ENCODE results near the gene ZNF804B. TPM values are rescaled to one million over a fixed set of nuclear protein-coding genes. Genes with fewer than 3 reads are reported as not detected.

The ZNF804B gene
- total RNA-seq, 1 donor from 2014 or later = not detected

GRCh38 chr7:89094269-89094668, 334.8 kb downstream of the ZNF804B start:
- no peaks in the 10 kb centered on the region for H3K36me3 Mint-ChIP-seq (ENCODE audit: unreplicated experiment)
- no peak for TF ChIP-seq CTCF (IDR thresholded peaks at IDR 0.05)
- no peaks in the 10 kb centered on the region for H3K27me3 Mint-ChIP-seq (ENCODE audit: unreplicated experiment)
- no peaks in the 10 kb centered on the region for H3K4me1 Mint-ChIP-seq (ENCODE audit: unreplicated experiment)
- H3K9me3 Mint-ChIP-seq (ENCODE audit: unreplicated experiment) = peaks cover 4% of the 10 kb centered on the region
- DNase-seq (ENCODE audit: extremely low spot score, unreplicated experiment) = no peak
- H3K27ac Mint-ChIP-seq (ENCODE audit: unreplicated experiment) = no peak overlapping the region
- no peak overlapping the region for H3K4me3 Mint-ChIP-seq (ENCODE audit: unreplicated experiment)

DNA sequence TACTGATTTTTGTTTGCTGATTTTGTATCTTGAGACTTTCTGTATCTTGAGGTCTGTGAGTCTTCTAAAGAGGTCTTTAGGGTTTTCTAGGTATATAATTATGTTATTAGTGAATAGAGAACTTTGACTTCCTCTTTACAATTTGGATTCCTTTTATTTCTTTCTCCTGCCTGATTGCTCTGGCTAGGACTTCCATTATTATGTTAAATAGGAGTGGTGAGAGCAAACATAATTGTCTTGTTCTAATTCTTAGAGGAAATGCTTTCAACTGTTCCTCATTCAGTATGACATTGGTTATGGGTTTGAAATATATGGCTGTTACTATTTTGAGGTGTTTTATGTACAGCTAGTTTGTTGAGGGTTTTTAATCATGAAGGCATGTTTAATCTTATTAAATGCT, 344.1 kb downstream of the ZNF804B start:
- Mint-ChIP-seq H3K4me3 (ENCODE audit: unreplicated experiment) (no peak overlapping the region), H3K9me3 (ENCODE audit: unreplicated experiment) (no peaks in the 10 kb centered on the region), H3K36me3 (ENCODE audit: unreplicated experiment) (no peaks in the 10 kb centered on the region), H3K4me1 (ENCODE audit: unreplicated experiment) (no peaks in the 10 kb centered on the region), H3K27ac (ENCODE audit: unreplicated experiment) (no peak overlapping the region), H3K27me3 (ENCODE audit: unreplicated experiment) (no peaks in the 10 kb centered on the region)
- DNase-seq (ENCODE audit: extremely low spot score, unreplicated experiment) = no peak
- TF ChIP-seq CTCF (IDR thresholded peaks at IDR 0.05) = no peak

DNA sequence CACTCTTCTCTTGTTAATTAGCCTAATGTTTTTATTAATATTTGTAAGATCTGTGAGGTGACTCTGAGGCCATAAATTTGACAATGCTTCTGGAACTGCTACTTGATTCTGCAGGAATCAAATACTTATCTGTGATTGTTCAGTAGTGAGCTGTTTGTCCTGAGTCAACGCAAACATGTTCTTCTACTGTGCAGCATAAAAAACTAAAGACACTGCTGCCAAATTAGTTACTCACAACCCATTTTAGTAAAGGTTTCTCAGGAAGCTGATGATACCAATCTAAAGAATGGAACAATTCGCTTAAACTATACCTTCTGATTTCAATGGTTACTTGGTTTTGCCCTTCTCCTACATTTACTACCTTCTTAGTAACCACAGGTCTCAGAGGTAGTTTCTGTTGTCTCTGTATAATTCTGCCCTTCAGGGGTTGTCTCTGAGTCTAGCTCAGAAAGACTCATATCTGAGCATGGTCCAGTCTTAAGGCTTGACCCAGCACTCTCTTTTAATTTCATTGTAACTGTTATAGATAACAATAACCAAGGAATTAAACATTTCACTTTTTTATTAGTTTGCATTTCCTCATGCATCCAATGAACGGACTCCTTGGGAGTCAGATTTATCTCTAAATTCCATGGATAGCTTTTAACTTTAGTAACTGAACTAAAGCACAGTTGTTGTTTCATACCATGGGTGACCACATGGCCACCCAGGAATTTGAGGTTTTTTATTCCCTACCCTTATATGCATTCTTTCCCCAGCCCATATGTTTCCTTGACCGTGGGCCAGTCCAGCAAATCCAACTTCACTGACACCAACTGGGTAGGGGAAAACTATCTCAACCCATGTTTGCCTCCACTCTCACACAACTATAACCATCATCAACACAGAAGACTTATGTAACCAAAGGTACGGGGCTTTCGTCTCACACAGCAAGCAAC, 345.5 kb downstream of the ZNF804B start:
- TF ChIP-seq CTCF (IDR thresholded peaks at IDR 0.05) = no peak
- Mint-ChIP-seq H3K36me3 (ENCODE audit: unreplicated experiment) (no peaks in the 10 kb centered on the region), H3K27ac (ENCODE audit: unreplicated experiment) (no peak overlapping the region), H3K27me3 (ENCODE audit: unreplicated experiment) (no peaks in the 10 kb centered on the region), H3K4me3 (ENCODE audit: unreplicated experiment) (no peak overlapping the region), H3K9me3 (ENCODE audit: unreplicated experiment) (no peaks in the 10 kb centered on the region), H3K4me1 (ENCODE audit: unreplicated experiment) (no peaks in the 10 kb centered on the region)
- no peak for DNase-seq (ENCODE audit: extremely low spot score, unreplicated experiment)

DNA sequence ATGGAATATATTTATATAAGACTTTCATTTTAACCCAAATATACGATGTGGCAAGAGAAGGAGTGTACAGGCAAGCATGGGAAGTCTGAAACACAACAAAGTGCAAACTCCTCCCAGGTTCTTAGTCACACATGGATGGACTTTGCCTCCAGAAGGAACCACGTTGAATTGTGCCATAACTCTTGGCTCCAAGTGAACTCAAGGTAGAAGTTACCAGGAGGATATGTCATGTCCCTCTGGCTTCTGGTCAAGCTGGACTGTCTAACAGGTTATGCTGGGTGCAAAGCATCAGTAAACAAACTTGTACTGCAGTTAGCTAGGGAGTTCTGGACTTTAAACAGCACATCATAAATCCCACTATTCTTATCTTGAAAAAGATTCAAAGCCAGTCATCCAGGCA, 364.4 kb downstream of the ZNF804B start:
- no peak for DNase-seq (ENCODE audit: extremely low spot score, unreplicated experiment)
- Mint-ChIP-seq H3K27ac (ENCODE audit: unreplicated experiment) (no peak overlapping the region), H3K36me3 (ENCODE audit: unreplicated experiment) (no peaks in the 10 kb centered on the region), H3K4me1 (ENCODE audit: unreplicated experiment) (no peaks in the 10 kb centered on the region), H3K4me3 (ENCODE audit: unreplicated experiment) (no peak overlapping the region), H3K27me3 (ENCODE audit: unreplicated experiment) (no peaks in the 10 kb centered on the region), H3K9me3 (ENCODE audit: unreplicated experiment) (peaks cover 6% of the 10 kb centered on the region)
- no peak for TF ChIP-seq CTCF (IDR thresholded peaks at IDR 0.05)

- no peaks in the 10 kb centered on the region for H3K36me3 Mint-ChIP-seq (ENCODE audit: unreplicated experiment)
- H3K27me3 Mint-ChIP-seq (ENCODE audit: unreplicated experiment) = no peaks in the 10 kb centered on the region
Observed at GRCh38 chr7:89129600-89130375, 370.3 kb downstream of the ZNF804B start.

More at GRCh38 chr7:89129600-89130375, 370.3 kb downstream of the ZNF804B start:
- H3K4me3 Mint-ChIP-seq (ENCODE audit: unreplicated experiment) = no peak overlapping the region
- no peak for DNase-seq (ENCODE audit: extremely low spot score, unreplicated experiment)
- TF ChIP-seq CTCF (IDR thresholded peaks at IDR 0.05) = no peak
- H3K27ac Mint-ChIP-seq (ENCODE audit: unreplicated experiment) = no peak overlapping the region
- peaks cover under 1% of the 10 kb centered on the region for H3K9me3 Mint-ChIP-seq (ENCODE audit: unreplicated experiment)
- no peaks in the 10 kb centered on the region for H3K4me1 Mint-ChIP-seq (ENCODE audit: unreplicated experiment)
